HG03565 (cell line): ENCODE measurements around the gene SGIP1.
A peak's percentile ranks its signal among the peaks of the same experiment; 100 is the strongest.

ENCODE experiments used
- ATAC-seq: cut with Tn5 transposase; IDR thresholded peaks from one replicate; pipeline ENCODE4 v1.9.1; 2021; ENCODE audit warnings: mild to moderate bottlenecking, moderate library complexity; ENCODE audit not compliant: unreplicated experiment

The SGIP1 gene

GRCh38 chr1:66599346-66599745 lies 65.4 kb downstream of the SGIP1 start:
- ATAC-seq: no peak

GRCh38 chr1:66599899-66600737 lies 66.2 kb downstream of the SGIP1 start:
- ATAC-seq: no peak

- no peak for ATAC-seq
These were observed 71.6 kb downstream of the SGIP1 start for GRCh38 chr1:66605419-66605997.

- no peak for ATAC-seq
These were observed 72.6 kb downstream of the SGIP1 start for GRCh38 chr1:66606362-66607065.

DNA sequence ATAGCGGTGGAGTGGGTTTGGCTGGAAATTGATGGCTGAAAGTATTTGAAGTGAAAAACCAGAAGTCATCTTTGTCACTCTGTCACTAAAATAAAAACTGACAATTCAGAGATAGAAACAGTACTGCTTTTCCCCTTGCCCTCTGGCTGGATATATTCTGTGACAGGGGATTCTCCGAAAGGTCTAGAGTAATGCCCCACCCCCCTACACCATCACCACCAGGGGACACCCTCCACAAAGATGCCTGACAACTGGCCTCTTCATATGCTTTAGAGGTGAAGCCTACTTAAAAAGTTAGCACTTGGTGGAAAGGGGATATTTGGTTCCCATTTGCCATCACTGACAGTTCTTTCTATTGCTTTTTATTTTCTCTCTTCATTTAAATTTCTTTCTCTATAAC lies 73.5 kb downstream of the SGIP1 start:
- no peak for ATAC-seq

GRCh38 chr1:66613187-66613586 lies 79.2 kb downstream of the SGIP1 start:
- no peak for ATAC-seq

DNA sequence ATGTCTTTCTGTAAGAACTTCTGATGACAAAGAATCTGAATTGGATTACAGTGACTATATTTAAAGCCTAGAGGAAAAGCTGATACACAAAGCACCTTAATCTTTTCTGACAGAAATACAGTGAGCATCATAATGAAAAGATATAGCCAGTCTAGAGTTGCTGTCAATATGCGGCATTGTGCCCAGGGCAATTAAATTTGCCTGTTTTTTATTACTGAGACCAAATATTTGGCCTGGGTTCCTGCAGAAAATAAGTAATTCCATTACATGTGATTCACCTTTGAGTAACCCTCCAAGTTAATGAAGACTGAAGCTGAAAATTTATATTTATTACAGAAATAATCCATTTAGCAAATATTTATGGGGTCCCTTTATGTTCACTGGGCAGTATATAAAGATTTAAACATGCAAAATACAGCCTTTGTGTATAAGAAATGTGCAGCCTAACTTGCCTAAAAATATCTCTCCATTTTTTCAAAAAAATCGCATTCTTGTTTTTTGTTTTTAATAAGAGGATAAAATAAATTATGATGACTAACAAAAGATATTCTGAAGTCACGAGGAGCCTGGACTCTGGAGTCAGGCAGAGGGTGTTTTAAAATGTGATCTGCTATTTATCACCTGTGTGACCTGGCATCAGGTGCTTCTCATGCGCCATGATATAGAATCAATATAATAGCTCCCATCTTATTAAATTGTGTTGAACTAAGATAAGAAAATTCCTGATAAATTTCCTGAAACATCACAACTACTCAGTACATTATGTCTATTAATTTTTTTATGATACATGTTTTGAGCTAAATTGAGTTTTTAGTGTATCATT lies 83.6 kb downstream of the SGIP1 start:
- ATAC-seq: no peak

- ATAC-seq: no peak
These were observed 84.4 kb downstream of the SGIP1 start for GRCh38 chr1:66618390-66618789.

- ATAC-seq: no peak
These were observed 89.9 kb downstream of the SGIP1 start for GRCh38 chr1:66623812-66624211.

DNA sequence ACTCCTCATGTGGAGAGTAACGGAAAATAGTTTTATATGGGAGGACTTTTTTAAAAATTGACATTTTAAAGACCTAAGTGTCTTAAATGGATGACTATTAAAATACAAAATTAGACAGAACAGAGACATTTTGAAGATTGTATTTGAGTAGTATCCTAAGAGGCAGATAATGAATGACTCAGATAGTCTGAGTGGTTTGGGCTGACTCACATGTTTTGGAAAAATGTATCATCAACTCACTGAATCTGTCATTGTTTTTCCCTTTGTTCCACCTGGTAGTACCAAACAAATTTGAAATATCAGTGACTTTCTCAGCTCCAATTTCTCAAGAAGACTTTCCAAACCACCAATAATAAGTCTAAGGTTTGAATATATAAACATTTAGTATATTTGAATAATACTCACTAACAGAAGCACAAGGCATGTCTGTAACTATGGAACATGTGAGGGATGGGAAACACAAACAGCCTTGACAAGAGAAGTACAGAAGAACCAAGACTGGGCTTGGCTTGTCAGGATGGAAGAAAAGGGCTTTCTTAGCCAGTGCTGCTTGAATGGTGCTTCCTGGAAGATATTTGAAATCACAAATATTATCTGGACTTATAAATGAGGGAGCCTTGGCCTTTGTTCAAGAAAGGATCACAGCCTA lies 90.6 kb downstream of the SGIP1 start:
- ATAC-seq: no peak

DNA sequence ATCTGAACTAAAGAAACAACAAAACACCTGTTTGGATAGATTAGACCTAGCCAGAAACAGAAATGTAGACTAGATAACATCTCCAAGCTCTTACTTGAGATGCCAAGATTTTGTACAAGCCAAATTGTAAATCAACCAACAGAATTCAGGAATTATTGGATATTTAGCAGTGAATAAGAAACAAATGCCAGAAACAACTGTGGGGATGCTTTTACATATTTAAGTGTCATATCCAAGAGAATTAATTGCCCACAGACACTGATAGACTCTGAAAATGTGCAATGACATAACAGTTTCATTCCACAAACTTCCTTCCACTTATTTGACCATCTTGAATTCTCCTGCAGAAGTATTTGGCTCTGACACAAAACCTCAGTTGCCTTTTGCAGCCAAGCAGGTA lies 92.3 kb downstream of the SGIP1 start:
- ATAC-seq: no peak

DNA sequence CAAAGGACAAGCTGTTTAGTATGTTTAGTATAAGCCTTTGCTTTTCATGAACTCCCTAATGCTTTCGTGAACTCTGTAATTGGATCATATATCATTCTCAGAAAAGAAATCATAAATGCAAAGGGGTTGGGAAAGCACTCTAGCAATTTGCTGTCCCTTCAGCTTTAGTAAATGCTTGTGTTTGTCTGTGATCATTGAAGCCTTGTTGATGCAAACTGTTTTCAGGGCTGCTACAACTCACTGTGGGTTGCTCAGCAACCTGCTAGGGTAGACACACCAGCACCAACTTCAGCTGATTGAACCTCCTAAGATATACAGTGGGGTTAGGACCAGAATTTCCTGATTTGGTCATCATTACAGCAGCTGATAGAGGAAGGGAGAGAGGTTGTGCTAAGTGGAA lies 95.0 kb downstream of the SGIP1 start:
- no peak for ATAC-seq

- ATAC-seq: no peak
These were observed 99.2 kb downstream of the SGIP1 start for GRCh38 chr1:66633159-66633558.

DNA sequence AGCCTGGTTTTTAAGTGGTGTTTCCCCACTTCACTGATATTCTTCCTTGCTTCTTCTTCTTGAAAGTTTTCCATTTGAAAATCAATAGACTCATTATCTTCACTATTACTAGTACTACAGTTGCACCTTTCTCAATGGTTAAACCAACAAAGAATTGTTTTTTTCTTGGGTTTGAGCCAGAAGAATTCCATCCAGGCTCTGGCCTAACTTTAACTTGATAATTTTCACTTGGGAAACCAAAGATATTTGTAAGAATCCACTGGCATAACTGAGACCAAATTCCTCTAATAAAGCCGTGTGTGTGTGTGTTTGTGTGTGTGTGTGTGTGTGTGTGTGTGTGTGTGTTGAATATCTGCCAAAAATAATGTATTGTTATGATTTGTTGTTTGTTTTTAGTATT lies 103.2 kb downstream of the SGIP1 start:
- no peak for ATAC-seq

GRCh38 chr1:66641891-66642473 lies 108.0 kb downstream of the SGIP1 start:
- no peak for ATAC-seq

GRCh38 chr1:66642992-66643391 lies 109.0 kb downstream of the SGIP1 start:
- no peak for ATAC-seq

GRCh38 chr1:66644331-66644730 lies 110.4 kb downstream of the SGIP1 start:
- no peak for ATAC-seq

DNA sequence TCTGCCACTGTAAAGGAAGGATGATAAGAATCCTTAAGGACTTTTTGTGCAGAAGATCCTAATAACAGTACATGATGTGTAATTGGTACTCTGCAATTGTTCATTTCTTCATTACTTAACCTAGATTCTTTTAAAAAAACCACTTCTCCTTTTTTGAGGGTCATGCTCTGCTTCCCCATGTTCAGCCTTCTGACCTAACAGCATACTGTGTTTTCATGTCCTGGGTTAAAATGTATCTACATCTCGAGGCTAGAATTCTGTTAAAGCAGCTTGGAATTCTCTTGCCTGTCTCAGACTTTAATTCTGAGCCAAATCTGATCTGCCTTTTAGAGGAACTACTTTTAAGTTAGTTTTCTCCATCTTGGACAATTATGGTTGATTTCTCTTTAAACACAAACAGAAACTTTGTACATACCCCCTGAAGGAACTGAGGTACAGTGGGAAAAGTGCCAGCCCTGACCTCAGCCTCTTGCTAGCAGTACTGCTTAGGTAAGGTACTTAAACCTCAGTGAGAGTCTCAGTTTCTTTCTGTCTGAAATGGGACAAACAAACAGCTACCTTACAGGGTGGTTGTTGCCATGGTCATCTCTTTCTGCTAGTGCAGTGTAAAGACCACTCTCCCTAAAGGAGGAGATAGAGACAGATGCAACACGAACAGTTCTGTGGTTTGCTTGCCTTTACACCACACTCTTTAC lies 115.1 kb downstream of the SGIP1 start:
- ATAC-seq: peak; percentile 83

- ATAC-seq: no peak
These were observed 118.6 kb downstream of the SGIP1 start for GRCh38 chr1:66652556-66652955.

DNA sequence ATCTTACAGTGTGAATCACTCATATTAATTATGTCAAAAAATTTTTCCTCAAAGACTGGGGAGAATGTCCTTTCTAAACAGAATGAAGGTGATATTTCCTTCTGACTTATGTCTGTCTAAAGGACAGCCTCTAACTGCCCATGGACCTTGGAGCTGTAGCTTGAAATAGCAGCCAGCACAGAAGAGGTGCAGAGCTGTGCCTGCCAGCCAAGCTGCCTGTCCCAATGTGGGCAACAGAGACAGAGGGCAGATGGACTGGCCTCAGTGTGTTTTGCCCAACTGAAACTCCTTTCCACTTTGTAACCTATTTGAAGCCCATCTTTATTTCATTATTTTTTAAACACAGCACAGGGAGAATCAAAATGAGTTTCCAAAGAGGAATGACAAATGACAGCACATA lies 120.7 kb downstream of the SGIP1 start:
- no peak for ATAC-seq
